Keratinocyte (primary cell): ENCODE data around the gene VAV2. TPM values are rescaled to one million over a fixed set of nuclear protein-coding genes. Genes with fewer than 3 reads are reported as not detected.

Experiments used
- DNase-seq: peaks from one replicate; pipeline ENCODE4 v3.0.0-alpha.2; 2011; ENCODE audit warnings: low read depth, missing footprints, low spot score
- FAIRE-seq: peaks from 2 replicates; lab custom pipeline; 2011; peaks lifted over from hg19 to GRCh38; lab: Jason Lieb, UNC
- H2AFZ ChIP-seq: 2 replicates; pipeline ENCODE4 v1.6.0; 2012; ENCODE audit warnings: low read length, control low read depth, inconsistent platforms; ENCODE audit not compliant: control insufficient read depth
- H3K27ac ChIP-seq: 2 replicates; pipeline ENCODE4 v1.5.1; 2011; ENCODE audit warnings: low read length; ENCODE audit not compliant: control insufficient read depth, insufficient read depth
- H3K27me3 ChIP-seq: 3 replicates; pipeline ENCODE4 v1.6.0; 2011; ENCODE audit warnings: low read length; ENCODE audit not compliant: control insufficient read depth, insufficient read depth; ENCODE audit errors: extremely low read depth
- H3K36me3 ChIP-seq, 2 experiments: 2 replicates in 1 of 2; 3 replicates in 1 of 2; pipeline ENCODE4 v1.5.1; 2011; ENCODE audit warnings: low read length in 2 of 2, mild to moderate bottlenecking in 1 of 2; ENCODE audit not compliant: control insufficient read depth in 2 of 2, insufficient read depth in 2 of 2; ENCODE audit errors: extremely low read depth in 1 of 2
- H3K4me1 ChIP-seq: 3 replicates; pipeline ENCODE4 v1.5.1; 2011; ENCODE audit warnings: low read length; ENCODE audit not compliant: control insufficient read depth, insufficient read depth; ENCODE audit errors: extremely low read depth
- H3K4me2 ChIP-seq: 3 replicates; pipeline ENCODE4 v1.6.0; 2011; ENCODE audit warnings: low read depth, low read length; ENCODE audit not compliant: control insufficient read depth, insufficient read depth; ENCODE audit errors: extremely low read depth
- H3K4me3 ChIP-seq, 3 experiments: fragments of 200-600 bp in 1 of 3; sonication (generic) in 1 of 3; 2 replicates in 2 of 3; 3 replicates in 1 of 3; pipeline ENCODE4 v1.5.1; 2011 to 2016; ENCODE audit warnings: low read length in 3 of 3, mild to moderate bottlenecking in 3 of 3, control low read depth in 2 of 3, inconsistent platforms in 1 of 3, low read depth in 1 of 3, mixed read lengths in 1 of 3, mixed run types in 1 of 3, moderate library complexity in 1 of 3; ENCODE audit not compliant: control insufficient read depth in 2 of 3, insufficient read depth in 2 of 3; ENCODE audit errors: extremely low read depth in 1 of 3
- H3K79me2 ChIP-seq: 2 replicates; pipeline ENCODE4 v1.6.0; 2012; ENCODE audit warnings: low read length; ENCODE audit not compliant: control insufficient read depth, insufficient read depth
- H3K9ac ChIP-seq: 3 replicates; pipeline ENCODE4 v1.6.0; 2011; ENCODE audit warnings: low read length; ENCODE audit not compliant: control insufficient read depth, insufficient read depth; ENCODE audit errors: extremely low read depth
- H3K9me1 ChIP-seq: 3 replicates; pipeline ENCODE4 v1.6.0; 2011; ENCODE audit warnings: low read length; ENCODE audit not compliant: control insufficient read depth, insufficient read depth; ENCODE audit errors: extremely low read depth
- H3K9me3 ChIP-seq: 2 replicates; pipeline ENCODE4 v1.5.1; 2012; ENCODE audit warnings: low read depth, low read length; ENCODE audit not compliant: control insufficient read depth
- H4K20me1 ChIP-seq: 3 replicates; pipeline ENCODE4 v1.6.0; 2011; ENCODE audit warnings: low read length; ENCODE audit not compliant: control insufficient read depth, insufficient read depth; ENCODE audit errors: extremely low read depth
- CTCF ChIP-seq, 3 experiments: IDR thresholded peaks in 1 of 3; conservative IDR thresholded peaks in 1 of 3; optimal IDR thresholded peaks in 1 of 3; 2 replicates in 2 of 3; 3 replicates in 1 of 3; pipeline versions ENCODE3 to v1.5.1; 2011; ENCODE audit warnings: low read length in 3 of 3, mild to moderate bottlenecking in 3 of 3, moderate library complexity in 2 of 3, control low read depth in 1 of 3, inconsistent platforms in 1 of 3; ENCODE audit not compliant: insufficient read depth in 2 of 3; ENCODE audit errors: extremely low read depth in 1 of 3
- EZH2 ChIP-seq: IDR thresholded peaks from one replicate; pipeline ENCODE4 v1.6.1; 2012; ENCODE audit warnings: inconsistent platforms, mild to moderate bottlenecking, low read length, moderate library complexity
- dilution Hi-C: fragments of 300-500 bp; cut with MboI; formaldehyde crosslinking; loops from one replicate; pipeline ENCODE4 v1.7.0; 2020; ENCODE audit warnings: low sequenced_read_pairs; ENCODE audit not compliant: extremely low pct_ligation_motif_present
- polyA plus RNA-seq, 5 experiments: library from polyadenylated mRNA; depleted of rRNA in 3 of 5; stranded (reverse) in 3 of 5; stranded (forward) in 1 of 5; unstranded in 1 of 5; fragments of >200 nt; gene quantifications; 1 replicate in 1 of 5; 2 replicates in 3 of 5; 3 replicates in 1 of 5; pipeline versions ENCODE4 v1.2.1 to v1.2.3, GENCODE V29; 2011 to 2012; ENCODE audit warnings: missing spikeins in 2 of 5, low read depth in 1 of 5, low replicate concordance in 1 of 5

VAV2 gene
- polyA plus RNA-seq, 1 donor (not counting 4 experiments of a cell fraction or from before 2014, with no cell fraction given) = 16.4 TPM

GRCh38 chr9:133785753-133786370 lies 206.3 kb downstream of the VAV2 start:
- no peak overlapping the region for H3K27ac ChIP-seq
- no peak overlapping the region for H2AFZ ChIP-seq
- H3K9me1 ChIP-seq = no peaks in the 10 kb centered on the region
- no peaks in the 10 kb centered on the region for H3K9me3 ChIP-seq
- no peak for DNase-seq
- H4K20me1 ChIP-seq = no peaks in the 10 kb centered on the region
- H3K4me3 ChIP-seq = no peak overlapping the region
- no peaks in the 10 kb centered on the region for H3K79me2 ChIP-seq
- no peaks in the 10 kb centered on the region for H3K4me1 ChIP-seq
- H3K9ac ChIP-seq = no peak overlapping the region
- no peak for TF ChIP-seq EZH2
- TF ChIP-seq CTCF (optimal IDR thresholded peaks at IDR 0.05 in 1 of 3, IDR thresholded peaks at IDR 0.05 in 1 of 3, conservative IDR thresholded peaks at IDR 0.05 in 1 of 3; ENCODE audit: extremely low read depth in 1 of 3, insufficient read depth in 2 of 3, low read length in 3 of 3) = no peak
- dilution Hi-C loops = no loop called here
- no peaks in the 10 kb centered on the region for H3K27me3 ChIP-seq
- no peak for FAIRE-seq
- H3K36me3 ChIP-seq = peaks cover 31 to 53% of the 10 kb centered on the region in 2 experiments
- no peak overlapping the region for H3K4me2 ChIP-seq

- Histone ChIP-seq H3K4me3 (no peak overlapping the region), H3K27ac (no peak overlapping the region), H4K20me1 (no peaks in the 10 kb centered on the region), H3K9me3 (no peaks in the 10 kb centered on the region), H3K9ac (no peak overlapping the region), H3K36me3 (peaks cover 31 to 58% of the 10 kb centered on the region in 2 experiments), H2AFZ (no peak overlapping the region), H3K27me3 (no peaks in the 10 kb centered on the region), H3K4me2 (no peak overlapping the region), H3K9me1 (no peaks in the 10 kb centered on the region), H3K4me1 (no peaks in the 10 kb centered on the region), H3K79me2 (no peaks in the 10 kb centered on the region)
- DNase-seq (no peak), FAIRE-seq (no peak)
- dilution Hi-C loops = no loop called here
- TF ChIP-seq EZH2 (no peak), CTCF (optimal IDR thresholded peaks at IDR 0.05 in 1 of 3, IDR thresholded peaks at IDR 0.05 in 1 of 3, conservative IDR thresholded peaks at IDR 0.05 in 1 of 3; ENCODE audit: extremely low read depth in 1 of 3, insufficient read depth in 2 of 3, low read length in 3 of 3) (no peak)
These were observed 207.2 kb downstream of the VAV2 start for GRCh38 chr9:133784731-133785561.
